GM23338 (cell line): ENCODE results near the gene MYO18A. TPM values are rescaled to one million over a fixed set of nuclear protein-coding genes. Genes with fewer than 3 reads are reported as not detected.

Experiments used
- ATAC-seq: fragments of 200-7000 bp; cut with Tn5 transposase; 3 replicates; pipeline ENCODE4 v1.9.1; 2020
- DNase-seq: peaks from one replicate; pipeline ENCODE4 v3.0.0-alpha.2; 2015; ENCODE audit warnings: low spot score
- H2AFZ ChIP-seq: fragments of 200-600 bp; sonication (generic); 2 replicates; pipeline ENCODE4 v1.8.0; 2016; ENCODE audit warnings: antibody characterized with exemption, mild to moderate bottlenecking, moderate library complexity
- H3F3A ChIP-seq: fragments of 200-600 bp; sonication (generic); replicated peaks from 2 replicates; pipeline ENCODE4 v1.8.0; 2017; ENCODE audit warnings: antibody characterized with exemption, mixed run types, low read depth
- H3K27ac ChIP-seq: fragments of 200-600 bp; sonication (generic); 2 replicates; pipeline ENCODE4 v1.6.1; 2016; ENCODE audit warnings: low read depth
- H3K27me3 ChIP-seq: fragments of 200-600 bp; sonication (generic); 2 replicates; pipeline ENCODE4 v1.8.0; 2016; ENCODE audit warnings: mild to moderate bottlenecking, mixed run types, moderate library complexity; ENCODE audit not compliant: insufficient read depth
- H3K36me3 ChIP-seq: fragments of 200-600 bp; sonication (generic); 2 replicates; pipeline ENCODE4 v1.8.0; 2016; ENCODE audit warnings: mild to moderate bottlenecking; ENCODE audit not compliant: insufficient read depth
- H3K4me1 ChIP-seq: fragments of 200-600 bp; sonication (generic); 2 replicates; pipeline ENCODE4 v1.8.0; 2016; ENCODE audit warnings: mild to moderate bottlenecking, moderate library complexity; ENCODE audit not compliant: insufficient read depth
- H3K4me2 ChIP-seq: fragments of 200-600 bp; sonication (generic); 2 replicates; pipeline ENCODE4 v1.7.1; 2017; ENCODE audit warnings: mixed run types
- H3K4me3 ChIP-seq: fragments of 200-600 bp; sonication (generic); 2 replicates; pipeline ENCODE4 v1.6.1; 2016; ENCODE audit warnings: mixed run types
- H3K79me2 ChIP-seq: fragments of 200-600 bp; sonication (generic); replicated peaks from 2 replicates; pipeline ENCODE4 v1.8.0; 2017; ENCODE audit warnings: mild to moderate bottlenecking; ENCODE audit not compliant: insufficient read depth
- H3K9me2 ChIP-seq: fragments of 200-600 bp; sonication (generic); 2 replicates; pipeline ENCODE4 v1.8.0; 2017; ENCODE audit not compliant: insufficient read depth
- H4K20me1 ChIP-seq: fragments of 200-600 bp; sonication (generic); replicated peaks from 2 replicates; pipeline ENCODE4 v1.8.0; 2017; ENCODE audit warnings: mild to moderate bottlenecking; ENCODE audit not compliant: insufficient read depth
- H3K27ac Mint-ChIP-seq: 2 replicates; pipeline ENCODE4 v1.8.0; 2020; ENCODE audit warnings: inconsistent platforms, mild to moderate bottlenecking, moderate library complexity, mixed read lengths
- H3K27me3 Mint-ChIP-seq: 3 replicates; pipeline ENCODE4 v1.8.0; 2022; ENCODE audit warnings: low read depth, mild to moderate bottlenecking, moderate library complexity, mixed read lengths, inconsistent platforms; ENCODE audit not compliant: insufficient read depth, poor library complexity
- H3K36me3 Mint-ChIP-seq: 3 replicates; pipeline ENCODE4 v1.8.0; 2021; ENCODE audit warnings: low read depth, mild to moderate bottlenecking, inconsistent platforms, moderate library complexity, mixed read lengths
- H3K4me1 Mint-ChIP-seq: 3 replicates; pipeline ENCODE4 v1.8.0; 2020; ENCODE audit warnings: mild to moderate bottlenecking, inconsistent platforms, mixed read lengths
- H3K4me3 Mint-ChIP-seq: 3 replicates; pipeline ENCODE4 v1.8.0; 2021; ENCODE audit warnings: moderate library complexity, mild to moderate bottlenecking, inconsistent platforms, mixed read lengths
- H3K9me3 Mint-ChIP-seq: 3 replicates; pipeline ENCODE4 v1.8.0; 2020; ENCODE audit warnings: moderate library complexity, mild to moderate bottlenecking, inconsistent platforms, mixed read lengths
- CREB1 ChIP-seq: fragments of 250-450 bp; sonication (Bioruptor Pico); IDR thresholded peaks from 2 replicates; pipeline ENCODE4 v1.5.0; 2020; ENCODE audit warnings: low read depth, mild to moderate bottlenecking, moderate library complexity
- CTCF ChIP-seq, 2 experiments: fragments of 200-600 bp in 1 of 2; sonication (generic) in 1 of 2; conservative IDR thresholded peaks; 2 replicates each; pipeline versions ENCODE4 v1.5.1 to v1.6.1; 2016 to 2017; ENCODE audit warnings: antibody characterized with exemption in 2 of 2, low read depth in 2 of 2, mild to moderate bottlenecking in 2 of 2, moderate library complexity in 1 of 2
- ETS1 ChIP-seq: IDR thresholded peaks from 2 replicates; pipeline ENCODE4 v1.6.1; 2016; ENCODE audit warnings: antibody characterized with exemption
- EZH2 ChIP-seq: fragments of 200-600 bp; sonication (generic); IDR thresholded peaks from one replicate; pipeline ENCODE4 v1.8.0; 2017; ENCODE audit warnings: antibody characterized with exemption, mild to moderate bottlenecking, low read depth; ENCODE audit not compliant: unreplicated experiment
- EZH2phosphoT487 ChIP-seq: fragments of 200-600 bp; sonication (generic); IDR thresholded peaks from one replicate; pipeline ENCODE4 v1.8.1; 2018; ENCODE audit warnings: antibody characterized with exemption; ENCODE audit not compliant: unreplicated experiment
- JUNB ChIP-seq: IDR thresholded peaks from one replicate; pipeline ENCODE4 v1.6.1; 2016; ENCODE audit warnings: antibody characterized with exemption; ENCODE audit not compliant: unreplicated experiment
- NANOG ChIP-seq: IDR thresholded peaks from 2 replicates; pipeline ENCODE4 v1.6.1; 2016; ENCODE audit warnings: antibody characterized with exemption, borderline replicate concordance
- POLR2AphosphoS5 ChIP-seq: IDR thresholded peaks from 2 replicates; pipeline ENCODE4 v1.6.1; 2016; ENCODE audit warnings: antibody characterized with exemption, low read depth
- REST ChIP-seq: IDR thresholded peaks from one replicate; pipeline ENCODE4 v1.6.1; 2018; ENCODE audit warnings: antibody characterized with exemption; ENCODE audit not compliant: unreplicated experiment
- STAT1 ChIP-seq: IDR thresholded peaks from one replicate; pipeline ENCODE4 v1.6.1; 2016; ENCODE audit warnings: antibody characterized with exemption; ENCODE audit not compliant: unreplicated experiment
- ZNF114 ChIP-seq: fragments of 250-450 bp; sonication (Bioruptor Pico); IDR thresholded peaks from 2 replicates; pipeline ENCODE4 v1.5.0; 2020; ENCODE audit warnings: mild to moderate bottlenecking, moderate library complexity
- ZNF331 ChIP-seq: fragments of 250-450 bp; sonication (Bioruptor Pico); IDR thresholded peaks from 2 replicates; pipeline ENCODE4 v1.5.0; 2020; ENCODE audit warnings: low read depth, mild to moderate bottlenecking, moderate library complexity
- ZNF462 ChIP-seq: fragments of 250-450 bp; sonication (Bioruptor Pico); IDR thresholded peaks from 2 replicates; pipeline ENCODE4 v1.5.0; 2020; ENCODE audit warnings: mild to moderate bottlenecking, moderate library complexity
- polyA plus RNA-seq: library from polyadenylated mRNA; unstranded; fragments of >200 nt; fragmentation: Nextera tagmentation; extraction: Ambion mirVana; gene quantifications from 2 replicates; pipeline ENCODE4 v1.2.1, GENCODE V29; 2016
- total RNA-seq: library from RNA; depleted of rRNA; stranded (reverse); fragments of >200 nt; shearing (Covaris generic); gene quantifications from 2 replicates; pipeline ENCODE4 v1.2.3, GENCODE V29; 2014

The MYO18A gene
- total and polyA plus RNA-seq, 2 experiments from 2014 or later: 18.3 to 37.5 TPM

GRCh38 chr17:29093090-29093871, 86.9 kb downstream of the MYO18A start:
- no peak overlapping the region for H3K4me3 Mint-ChIP-seq
- peaks cover 3% of the 10 kb centered on the region; the same call in 1 of the 3 replicates for H3K9me3 Mint-ChIP-seq
- H3K9me2 ChIP-seq: no peaks in the 10 kb centered on the region
- H3K27me3 ChIP-seq: no peaks in the 10 kb centered on the region
- DNase-seq (no peak), ATAC-seq (no peak)
- H3K4me1 ChIP-seq: peaks cover 5% of the 10 kb centered on the region; the same call in 1 of the 2 replicates
- no peak overlapping the region for H3K27ac Mint-ChIP-seq
- no peaks in the 10 kb centered on the region for H3K79me2 ChIP-seq
- H3K36me3 Mint-ChIP-seq: peaks cover 54% of the 10 kb centered on the region
- no peaks in the 10 kb centered on the region for H4K20me1 ChIP-seq
- H3F3A ChIP-seq: peaks cover 6% of the 10 kb centered on the region; the same call in 1 of the 2 replicates
- H2AFZ ChIP-seq: no peak overlapping the region
- no peak overlapping the region for H3K4me3 ChIP-seq
- H3K27me3 Mint-ChIP-seq: peaks cover 16% of the 10 kb centered on the region
- H3K4me1 Mint-ChIP-seq: peaks cover 32% of the 10 kb centered on the region
- no peak overlapping the region for H3K4me2 ChIP-seq
- H3K36me3 ChIP-seq: no peaks in the 10 kb centered on the region; the same call in 1 of the 2 replicates
- H3K27ac ChIP-seq: no peak overlapping the region
- TF ChIP-seq JUNB (no peak), STAT1 (no peak), POLR2AphosphoS5 (no peak), EZH2 (no peak), REST (no peak), CREB1 (CRISPR knock-in tag) (no peak), NANOG (no peak), ZNF114 (no peak), ZNF462 (CRISPR knock-in tag) (no peak), EZH2phosphoT487 (no peak), ETS1 (no peak), ZNF331 (CRISPR knock-in tag) (no peak), CTCF (conservative IDR thresholded peaks at IDR 0.05; ENCODE audit: low read depth in 2 of 2) (no peak)
